GM12878 (cell line): ENCODE data around the gene TCF4.

Experiments used
- CTCF ChIP-seq, 3 experiments: IDR thresholded peaks in 2 of 3; conservative IDR thresholded peaks in 1 of 3; 2 replicates each; pipeline ENCODE4 v1.5.1; 2011; ENCODE audit warnings: low read depth in 3 of 3, low read length in 3 of 3, mild to moderate bottlenecking in 3 of 3, control low read depth in 2 of 3, moderate library complexity in 2 of 3, inconsistent platforms in 1 of 3, mixed read lengths in 1 of 3; ENCODE audit not compliant: control insufficient read depth in 2 of 3, insufficient read depth in 1 of 3; ENCODE audit errors: extremely low read depth in 1 of 3
- EP300 ChIP-seq, 2 experiments: fragments of 150-350 bp in 1 of 2; IDR thresholded peaks; 2 replicates each; pipeline ENCODE4 v1.6.1; 2011 to 2012; ENCODE audit warnings: low read depth in 2 of 2, low read length in 2 of 2, borderline replicate concordance in 1 of 2, improper control_type of control experiment in 1 of 2, inconsistent platforms in 1 of 2; ENCODE audit not compliant: control insufficient read depth in 1 of 2
- EZH2 ChIP-seq: IDR thresholded peaks from 2 replicates; pipeline ENCODE4 v1.6.1; 2012; ENCODE audit warnings: low read depth, mild to moderate bottlenecking, control low read depth, inconsistent platforms, low read length, borderline replicate concordance; ENCODE audit not compliant: control insufficient read depth
- HCFC1 ChIP-seq: fragments of 150-350 bp; IDR thresholded peaks from 2 replicates; pipeline ENCODE4 v1.6.1; 2014; ENCODE audit warnings: low read length
- JUNB ChIP-seq: IDR thresholded peaks from 2 replicates; pipeline ENCODE4 v1.6.1; 2016; ENCODE audit warnings: antibody characterized with exemption, mild to moderate bottlenecking
- JUND ChIP-seq: IDR thresholded peaks from 2 replicates; pipeline ENCODE4 v1.6.1; 2012; ENCODE audit warnings: low read depth, mild to moderate bottlenecking, low read length, improper control_type of control experiment, moderate library complexity
- KDM1A ChIP-seq: fragments of 200-600 bp; sonication (generic); IDR thresholded peaks from 2 replicates; pipeline ENCODE4 v1.6.1; 2016; ENCODE audit warnings: borderline replicate concordance
- MAX ChIP-seq: IDR thresholded peaks from 2 replicates; pipeline ENCODE4 v1.6.1; 2012; ENCODE audit warnings: low read depth, low read length, improper control_type of control experiment
- NFXL1 ChIP-seq: fragments of 450-650 bp; IDR thresholded peaks from 2 replicates; pipeline ENCODE4 v1.6.1; 2017; ENCODE audit warnings: antibody characterized with exemption, mild to moderate bottlenecking, borderline replicate concordance
- POLR2AphosphoS5 ChIP-seq: IDR thresholded peaks from 2 replicates; pipeline ENCODE4 v1.6.1; 2011; ENCODE audit warnings: mild to moderate bottlenecking, low read length, inconsistent platforms
- SUPT20H ChIP-seq: IDR thresholded peaks from 2 replicates; pipeline ENCODE4 v1.6.1; 2011; ENCODE audit warnings: low read depth, mild to moderate bottlenecking, low read length, moderate library complexity, borderline replicate concordance; ENCODE audit not compliant: control insufficient read depth
- TAF1 ChIP-seq: IDR thresholded peaks from 2 replicates; pipeline ENCODE4 v1.6.1; 2011; ENCODE audit warnings: mild to moderate bottlenecking, low read depth, low read length, borderline replicate concordance
- ZBTB40 ChIP-seq: fragments of 450-650 bp; IDR thresholded peaks from 2 replicates; pipeline ENCODE4 v1.6.1; 2016; ENCODE audit warnings: mild to moderate bottlenecking, moderate library complexity, borderline replicate concordance
- ZNF24 ChIP-seq: fragments of 450-650 bp; IDR thresholded peaks from 2 replicates; pipeline ENCODE4 v1.6.1; 2017; ENCODE audit warnings: antibody characterized with exemption, mild to moderate bottlenecking

- no peak for TF ChIP-seq CTCF (IDR thresholded peaks at IDR 0.05 in 2 of 3, conservative IDR thresholded peaks at IDR 0.05 in 1 of 3; ENCODE audit: control insufficient read depth in 2 of 3, extremely low read depth in 1 of 3, insufficient read depth in 1 of 3, low read depth in 3 of 3, low read length in 3 of 3)
- TF ChIP-seq JUNB, result no peak
- no peak for TF ChIP-seq KDM1A
- no peak for TF ChIP-seq HCFC1
- TF ChIP-seq EZH2, result no peak
- TF ChIP-seq POLR2AphosphoS5, result no peak
- TF ChIP-seq ZBTB40, result no peak
- TF ChIP-seq EP300 (IDR thresholded peaks at IDR 0.05; ENCODE audit: borderline replicate concordance in 1 of 2, control insufficient read depth in 1 of 2, low read depth in 2 of 2, low read length in 2 of 2), result no peak
- TF ChIP-seq SUPT20H, result no peak
- TF ChIP-seq ZNF24, result no peak
- no peak for TF ChIP-seq TAF1
- TF ChIP-seq JUND, result no peak
- no peak for TF ChIP-seq MAX
- no peak for TF ChIP-seq NFXL1
Measured at GRCh38 chr18:55286257-55286825, 301.7 kb downstream of the TCF4 start.
